T-helper 17 cell (primary cell): ENCODE data around the gene KRT15. TPM values are rescaled to one million over a fixed set of nuclear protein-coding genes. Genes with fewer than 3 reads are reported as not detected.

ENCODE experiments used
- ATAC-seq: fragments of 150-1000 bp; cut with Tn5 transposase; 2 replicates; pipeline ENCODE4 v1.10.0; 2021; ENCODE audit warnings: mild to moderate bottlenecking, moderate library complexity
- DNase-seq, 3 donors: peaks; one replicate each; pipeline versions ENCODE4 v3.0.0 to v3.0.0-alpha.2; 2020 to 2021
- H3K9me3 ChIP-seq: one replicate; pipeline ENCODE4 v1.7.0; 2013; ENCODE audit warnings: low read length, mild to moderate bottlenecking; ENCODE audit not compliant: control insufficient read depth, poor library complexity, severe bottlenecking
- H3K27ac Mint-ChIP-seq: one replicate; pipeline ENCODE4 v1.8.0; 2022; ENCODE audit warnings: mild to moderate bottlenecking, moderate library complexity, mixed read lengths
- H3K27me3 Mint-ChIP-seq: one replicate; pipeline ENCODE4 v1.8.0; 2022; ENCODE audit warnings: mixed read lengths
- H3K36me3 Mint-ChIP-seq: one replicate; pipeline ENCODE4 v1.8.0; 2022; ENCODE audit warnings: low read depth, mixed read lengths
- H3K4me1 Mint-ChIP-seq: one replicate; pipeline ENCODE4 v1.8.0; 2022; ENCODE audit warnings: mild to moderate bottlenecking, mixed read lengths
- H3K4me3 Mint-ChIP-seq: one replicate; pipeline ENCODE4 v1.8.0; 2022; ENCODE audit warnings: mild to moderate bottlenecking, moderate library complexity, mixed read lengths
- total RNA-seq, 4 donors: library from RNA in 2 of 4; stranded (reverse) in 2 of 4; gene quantifications; one replicate each; pipeline ENCODE4 v1.2.3 and lab custom pipeline; 2022 to 2026

KRT15 gene
- total RNA-seq, 2 donors from 2014 or later = not detected

GRCh38 chr17:41516147-41516829, 2.4 kb downstream of the KRT15 start:
- H3K27me3 Mint-ChIP-seq = peaks cover 22% of the 10 kb centered on the region
- no peaks in the 10 kb centered on the region for H3K9me3 ChIP-seq
- H3K27ac Mint-ChIP-seq = no peak overlapping the region
- H3K4me3 Mint-ChIP-seq = no peak overlapping the region
- H3K36me3 Mint-ChIP-seq = no peaks in the 10 kb centered on the region
- H3K4me1 Mint-ChIP-seq = peaks cover 10% of the 10 kb centered on the region
- ATAC-seq (no peak), DNase-seq (no peak)

- Mint-ChIP-seq H3K27me3 (peaks cover 16% of the 10 kb centered on the region), H3K4me1 (peaks cover 10% of the 10 kb centered on the region), H3K27ac (no peak overlapping the region), H3K36me3 (no peaks in the 10 kb centered on the region), H3K4me3 (no peak overlapping the region)
- DNase-seq (no peak), ATAC-seq (no peak)
- no peaks in the 10 kb centered on the region for H3K9me3 ChIP-seq
These were observed 5.5 kb downstream of the KRT15 start for GRCh38 chr17:41513168-41513547.

- Mint-ChIP-seq H3K36me3 (no peaks in the 10 kb centered on the region), H3K27me3 (peaks cover 16% of the 10 kb centered on the region), H3K4me3 (no peak overlapping the region), H3K4me1 (peaks cover 10% of the 10 kb centered on the region), H3K27ac (no peak overlapping the region)
- ATAC-seq = no peak
- no peak for DNase-seq
- H3K9me3 ChIP-seq = no peaks in the 10 kb centered on the region
These were observed 6.0 kb downstream of the KRT15 start for GRCh38 chr17:41512546-41513167.

GRCh38 chr17:41511716-41512115, 7.0 kb downstream of the KRT15 start:
- Mint-ChIP-seq H3K4me1 (peaks cover 7% of the 10 kb centered on the region), H3K36me3 (no peaks in the 10 kb centered on the region), H3K27ac (no peak overlapping the region), H3K4me3 (no peak overlapping the region), H3K27me3 (peaks cover 14% of the 10 kb centered on the region)
- ATAC-seq (no peak), DNase-seq (no peak)
- H3K9me3 ChIP-seq = no peaks in the 10 kb centered on the region

GRCh38 chr17:41511116-41511515, 7.6 kb downstream of the KRT15 start:
- Mint-ChIP-seq H3K27me3 (peaks cover 8% of the 10 kb centered on the region), H3K4me3 (no peak overlapping the region), H3K27ac (no peak overlapping the region), H3K4me1 (peaks cover 6% of the 10 kb centered on the region), H3K36me3 (no peaks in the 10 kb centered on the region)
- ATAC-seq (no peak), DNase-seq (no peak)
- H3K9me3 ChIP-seq = no peaks in the 10 kb centered on the region

GRCh38 chr17:41510251-41511065, 8.2 kb downstream of the KRT15 start:
- no peak for ATAC-seq

GRCh38 chr17:41507315-41507880, 11.3 kb downstream of the KRT15 start:
- H3K4me1 Mint-ChIP-seq = no peaks in the 10 kb centered on the region
- no peaks in the 10 kb centered on the region for H3K9me3 ChIP-seq
- DNase-seq = no peak
- peaks cover 1% of the 10 kb centered on the region for H3K27me3 Mint-ChIP-seq
- H3K4me3 Mint-ChIP-seq = no peak overlapping the region
- H3K36me3 Mint-ChIP-seq = no peaks in the 10 kb centered on the region
- ATAC-seq = no peak
- H3K27ac Mint-ChIP-seq = no peak overlapping the region

More at GRCh38 chr17:41510251-41511065, 8.2 kb downstream of the KRT15 start:
- Mint-ChIP-seq H3K36me3 (no peaks in the 10 kb centered on the region), H3K4me1 (peaks cover 4% of the 10 kb centered on the region), H3K27ac (no peak overlapping the region), H3K27me3 (peaks cover 7% of the 10 kb centered on the region), H3K4me3 (no peak overlapping the region)
- no peak for DNase-seq
- no peaks in the 10 kb centered on the region for H3K9me3 ChIP-seq

GRCh38 chr17:41505809-41506767, 12.6 kb downstream of the KRT15 start:
- no peak overlapping the region for H3K27ac Mint-ChIP-seq
- DNase-seq (no peak), ATAC-seq (no peak)
- H3K27me3 Mint-ChIP-seq = no peaks in the 10 kb centered on the region
- no peaks in the 10 kb centered on the region for H3K4me1 Mint-ChIP-seq
- no peak overlapping the region for H3K4me3 Mint-ChIP-seq
- no peaks in the 10 kb centered on the region for H3K9me3 ChIP-seq
- no peaks in the 10 kb centered on the region for H3K36me3 Mint-ChIP-seq

- no peak within 1 kb of the TSS for H3K27ac Mint-ChIP-seq
- ATAC-seq = no peak
- H3K4me3 Mint-ChIP-seq = no peak within 1 kb of the TSS
These were observed 13.5 kb downstream of the KRT15 start, which contains the start of gene KRT13 for GRCh38 chr17:41505007-41505808. KRT13 (minus strand) TSS chr17:41505612; CDS start chr17:41505550, 62 bp downstream.

GRCh38 chr17:41504246-41504977, 14.3 kb downstream of the KRT15 start:
- ATAC-seq = no peak
- H3K4me1 Mint-ChIP-seq = peaks cover 10% of the 10 kb centered on the region
- H3K27me3 Mint-ChIP-seq = peaks cover 8% of the 10 kb centered on the region
- no peak overlapping the region for H3K4me3 Mint-ChIP-seq
- H3K36me3 Mint-ChIP-seq = no peaks in the 10 kb centered on the region
- no peak for DNase-seq
- no peaks in the 10 kb centered on the region for H3K9me3 ChIP-seq
- no peak overlapping the region for H3K27ac Mint-ChIP-seq

More at GRCh38 chr17:41505007-41505808, 13.5 kb downstream of the KRT15 start, which contains the start of gene KRT13:
- H3K4me1 Mint-ChIP-seq = peaks cover 2% of the 10 kb centered on the region
- peaks cover under 1% of the 10 kb centered on the region for H3K27me3 Mint-ChIP-seq
- H3K9me3 ChIP-seq = no peaks in the 10 kb centered on the region
- no peaks in the 10 kb centered on the region for H3K36me3 Mint-ChIP-seq
- no peak for DNase-seq

- Mint-ChIP-seq H3K27me3 (peaks cover 10% of the 10 kb centered on the region), H3K4me1 (peaks cover 13% of the 10 kb centered on the region), H3K27ac (no peak overlapping the region), H3K4me3 (no peak overlapping the region), H3K36me3 (peaks cover 3% of the 10 kb centered on the region)
- no peak for DNase-seq
- no peak for ATAC-seq
- H3K9me3 ChIP-seq = no peaks in the 10 kb centered on the region
These were observed 15.5 kb downstream of the KRT15 start for GRCh38 chr17:41503202-41503601.
